ENCODE data around the gene NTSR1.

The NTSR1 gene

DNA sequence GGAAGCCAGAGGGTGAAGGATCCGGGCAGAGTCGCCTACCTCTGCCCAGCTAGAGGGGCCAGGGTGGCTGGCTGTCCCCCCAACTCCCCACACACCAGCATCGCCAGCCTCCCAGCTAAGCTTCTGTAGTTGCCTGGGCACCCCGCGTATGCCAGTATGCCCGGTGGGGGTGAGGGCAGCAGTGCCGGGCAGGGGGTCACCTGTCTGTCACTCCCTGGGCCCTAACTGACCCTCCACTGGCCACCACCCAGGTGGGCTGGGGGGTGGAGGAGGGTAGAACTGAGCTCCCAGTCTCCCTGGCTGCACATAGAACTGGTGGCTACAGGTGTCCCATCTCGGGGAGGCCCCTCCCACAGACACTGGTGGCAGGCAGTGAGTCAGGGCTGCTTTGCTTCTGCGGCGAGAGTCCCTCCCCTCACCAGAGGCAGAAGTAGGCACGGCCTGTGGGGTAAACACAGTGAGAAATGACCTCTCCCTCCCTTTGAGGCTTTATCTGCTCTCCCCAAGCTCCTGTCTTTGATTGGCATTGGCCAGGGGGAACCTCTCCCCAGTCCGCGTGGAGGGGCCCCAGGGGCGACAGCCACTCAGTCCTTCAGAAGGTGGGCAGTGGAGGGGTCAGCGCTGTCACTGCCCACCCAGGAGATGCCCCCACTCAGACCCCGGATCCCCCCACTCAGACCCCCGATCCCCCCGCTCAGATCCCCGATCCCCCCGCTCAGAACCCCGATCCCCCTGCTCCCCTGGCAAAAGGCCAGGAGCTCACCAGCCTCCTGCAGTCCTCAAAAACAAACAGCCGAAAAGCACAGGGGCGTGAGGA lies 2.5 kb downstream of the NTSR1 start:
- TF ChIP-seq, protein P1, sequence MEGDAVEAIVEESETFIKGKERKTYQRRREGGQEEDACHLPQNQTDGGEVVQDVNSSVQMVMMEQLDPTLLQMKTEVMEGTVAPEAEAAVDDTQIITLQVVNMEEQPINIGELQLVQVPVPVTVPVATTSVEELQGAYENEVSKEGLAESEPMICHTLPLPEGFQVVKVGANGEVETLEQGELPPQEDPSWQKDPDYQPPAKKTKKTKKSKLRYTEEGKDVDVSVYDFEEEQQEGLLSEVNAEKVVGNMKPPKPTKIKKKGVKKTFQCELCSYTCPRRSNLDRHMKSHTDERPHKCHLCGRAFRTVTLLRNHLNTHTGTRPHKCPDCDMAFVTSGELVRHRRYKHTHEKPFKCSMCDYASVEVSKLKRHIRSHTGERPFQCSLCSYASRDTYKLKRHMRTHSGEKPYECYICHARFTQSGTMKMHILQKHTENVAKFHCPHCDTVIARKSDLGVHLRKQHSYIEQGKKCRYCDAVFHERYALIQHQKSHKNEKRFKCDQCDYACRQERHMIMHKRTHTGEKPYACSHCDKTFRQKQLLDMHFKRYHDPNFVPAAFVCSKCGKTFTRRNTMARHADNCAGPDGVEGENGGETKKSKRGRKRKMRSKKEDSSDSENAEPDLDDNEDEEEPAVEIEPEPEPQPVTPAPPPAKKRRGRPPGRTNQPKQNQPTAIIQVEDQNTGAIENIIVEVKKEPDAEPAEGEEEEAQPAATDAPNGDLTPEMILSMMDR (IDR thresholded peaks at IDR 0.05; ENCODE audit: insufficient read depth, missing control alignments), result no peak
- no peak for DNase-seq (ENCODE audit: insufficient read length, low spot score)
- FAIRE-seq, result no peak

DNA sequence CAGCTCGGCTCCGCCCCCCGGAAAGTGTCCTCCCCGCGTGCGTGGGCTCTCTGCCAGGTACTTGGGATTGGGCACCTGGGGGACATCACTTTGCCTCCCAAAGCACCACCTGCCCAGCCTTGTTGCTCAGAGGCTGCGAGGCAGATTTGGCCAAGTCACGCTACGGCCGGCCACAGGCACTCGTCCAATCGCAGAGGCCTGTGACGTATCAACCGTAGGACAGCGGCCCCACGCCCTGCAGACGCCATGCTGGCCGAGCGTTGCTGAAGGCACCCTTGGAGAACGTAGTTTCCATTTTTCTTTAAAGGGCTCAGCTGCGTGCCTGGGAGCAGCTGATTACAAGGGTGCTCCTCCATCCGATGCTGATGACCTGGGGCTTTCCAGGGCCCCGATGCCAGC lies 3.1 kb downstream of the NTSR1 start:
- FAIRE-seq, result no peak
- TF ChIP-seq, protein P1 (IDR thresholded peaks at IDR 0.05; ENCODE audit: insufficient read depth, missing control alignments), result no peak
- no peak for DNase-seq (ENCODE audit: insufficient read length, low spot score)

DNA sequence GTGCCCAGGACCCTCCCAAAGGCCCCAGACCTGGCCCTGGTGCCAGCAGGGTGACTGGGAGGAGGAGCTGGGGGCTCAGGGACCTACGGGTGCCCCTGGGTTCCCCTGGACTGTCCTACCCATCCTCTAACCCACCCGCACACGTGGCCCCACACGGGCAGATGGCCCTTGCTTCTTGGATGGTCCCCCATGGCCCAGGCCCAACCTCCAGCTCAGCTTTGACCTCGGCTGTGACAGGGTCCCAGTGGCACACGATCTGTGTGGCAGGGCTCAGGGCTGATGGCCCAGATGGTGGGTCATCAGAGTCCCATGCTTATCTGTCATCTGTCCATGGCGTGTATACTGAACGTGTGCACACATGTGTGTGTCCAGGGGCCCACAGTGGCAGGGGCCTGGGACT lies 4.0 kb downstream of the NTSR1 start:
- DNase-seq (ENCODE audit: insufficient read length, low spot score), result no peak
- FAIRE-seq, result no peak
- TF ChIP-seq, protein P1 (IDR thresholded peaks at IDR 0.05; ENCODE audit: insufficient read depth, missing control alignments), result no peak

DNA sequence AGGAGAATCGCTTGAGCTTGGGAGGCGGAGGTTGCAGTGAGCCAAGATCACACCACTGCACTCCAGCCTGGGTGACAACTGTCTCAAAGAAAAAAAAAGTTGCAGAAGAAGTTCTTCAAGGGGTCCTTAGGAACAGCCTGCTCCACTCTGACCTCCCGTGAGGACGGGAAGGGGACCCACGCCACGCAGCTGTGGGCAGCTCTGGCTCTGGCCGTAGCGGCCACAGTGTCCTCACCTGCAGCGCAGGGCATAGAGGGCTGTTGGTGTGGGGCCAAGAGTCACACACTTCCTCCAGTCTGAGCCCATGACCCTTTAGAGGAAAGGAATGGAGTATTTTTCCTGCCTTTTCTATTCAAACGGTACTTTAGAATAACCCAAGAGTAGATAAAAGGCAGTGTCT lies 5.4 kb downstream of the NTSR1 start:
- TF ChIP-seq, protein P1 (IDR thresholded peaks at IDR 0.05; ENCODE audit: insufficient read depth, missing control alignments), result no peak
- DNase-seq (ENCODE audit: insufficient read length, low spot score) (no peak), FAIRE-seq (no peak)

DNA sequence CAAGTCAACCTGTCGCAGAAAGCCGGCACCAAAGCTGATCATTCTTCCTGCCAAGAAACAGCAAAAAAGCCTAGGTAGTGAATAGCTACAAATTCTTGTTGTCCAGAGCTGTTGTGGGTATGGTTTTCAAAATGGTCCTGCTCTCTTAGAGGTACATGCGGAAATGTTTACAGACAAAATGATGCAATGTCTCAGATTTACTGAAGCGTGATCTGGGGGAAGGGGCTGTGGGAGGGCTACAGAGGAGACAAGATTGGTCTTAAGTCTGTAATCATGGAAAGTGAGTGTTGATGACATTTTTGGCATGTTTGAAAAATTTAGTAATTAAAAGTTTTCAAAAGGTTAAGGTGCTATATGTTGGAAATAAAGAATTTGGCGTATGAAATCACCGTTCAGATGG lies 6.2 kb downstream of the NTSR1 start:
- TF ChIP-seq, protein P1 (IDR thresholded peaks at IDR 0.05; ENCODE audit: insufficient read depth, missing control alignments), result no peak
- FAIRE-seq (no peak), DNase-seq (ENCODE audit: insufficient read length, low spot score) (no peak)

DNA sequence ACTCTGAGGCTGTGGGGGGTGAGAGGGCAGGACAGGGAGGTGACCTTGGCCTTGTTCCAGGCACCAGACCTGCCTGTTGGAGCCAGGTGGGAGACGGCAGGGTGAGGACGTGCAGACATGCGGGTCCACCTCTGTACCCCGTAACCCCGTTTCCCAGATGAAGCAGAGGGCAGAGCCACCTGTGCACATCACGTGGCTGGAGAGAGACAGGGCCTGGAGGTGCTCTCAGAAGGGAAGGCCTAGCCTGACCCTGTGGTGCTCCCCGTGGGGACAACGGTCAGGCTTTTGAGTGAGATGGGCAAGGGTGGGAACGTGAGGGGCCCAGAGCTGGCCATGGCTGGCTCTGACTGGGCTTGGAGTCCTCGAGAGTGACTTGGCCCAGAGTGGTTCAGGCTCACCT lies 6.6 kb downstream of the NTSR1 start:
- DNase-seq (ENCODE audit: insufficient read length, low spot score) (no peak), FAIRE-seq (no peak)
- TF ChIP-seq, protein P1 (IDR thresholded peaks at IDR 0.05; ENCODE audit: insufficient read depth, missing control alignments), result no peak

DNA sequence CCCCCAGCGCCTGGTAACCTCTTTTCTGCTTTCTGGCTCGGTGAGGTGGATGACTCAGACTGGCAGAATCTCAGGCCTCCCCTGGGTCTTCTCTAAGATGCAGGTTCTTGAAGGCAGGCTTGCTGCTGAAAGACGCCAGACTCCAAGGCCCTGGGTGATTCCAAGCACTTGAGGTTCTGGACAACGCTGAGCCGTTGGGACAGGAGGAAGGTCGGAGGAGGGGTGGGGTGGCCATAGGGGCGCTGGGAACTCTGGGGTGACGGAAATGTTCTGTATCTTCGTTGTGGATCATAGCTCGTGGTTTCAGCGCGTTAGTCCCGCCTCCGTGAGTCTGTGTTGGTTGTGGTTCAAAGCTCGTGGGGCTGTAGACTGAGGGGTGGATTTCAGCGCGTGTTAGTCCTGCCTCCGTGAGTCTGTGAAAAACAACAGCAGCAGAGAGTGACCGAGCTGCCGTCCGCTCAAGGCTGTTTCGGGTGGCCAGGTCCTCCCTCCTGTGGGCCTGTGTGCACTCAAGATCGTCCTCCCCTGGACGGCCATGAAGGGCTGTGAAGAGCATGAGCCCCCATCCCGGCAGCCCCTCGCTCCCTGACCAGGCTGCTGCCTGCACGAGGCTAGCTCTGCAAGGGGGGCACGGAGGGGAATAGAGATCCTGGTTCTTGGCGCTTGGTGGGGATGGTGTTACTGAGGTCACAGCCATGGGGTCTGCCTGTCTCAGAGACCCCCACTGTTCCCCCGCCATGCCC lies 7.7 kb downstream of the NTSR1 start:
- no peak for FAIRE-seq
- no peak for DNase-seq (ENCODE audit: insufficient read length, low spot score)
- TF ChIP-seq, protein P1 (IDR thresholded peaks at IDR 0.05; ENCODE audit: insufficient read depth, missing control alignments), result no peak

All from D721Med (cell line).